ENCODE results near the gene CDH5. TPM values are rescaled to one million over a fixed set of nuclear protein-coding genes. Genes with fewer than 3 reads are reported as not detected.

The CDH5 gene
- total RNA-seq, 2 experiments from 2014 or later: not detected

GRCh38 chr16:66332634-66333610 is 33.6 kb upstream of the CDH5 start:
- no peaks in the 10 kb centered on the region for H3K36me3 ChIP-seq (ENCODE audit: insufficient read depth, low read length)
- TF ChIP-seq EZH2phosphoT487 (IDR thresholded peaks at IDR 0.05; ENCODE audit: borderline replicate concordance, low read depth, low read length) (no peak), CTCF (conservative IDR thresholded peaks at IDR 0.05; ENCODE audit: low read length) (no peak)
- H3K9me2 ChIP-seq (ENCODE audit: insufficient read depth, low read length): no peaks in the 10 kb centered on the region
- H2AFZ ChIP-seq (ENCODE audit: low read length): no peak overlapping the region
- no peak overlapping the region for H3K4me3 ChIP-seq (ENCODE audit: low read depth, low read length, poor library complexity, severe bottlenecking)
- no peak overlapping the region for H3K27ac ChIP-seq (ENCODE audit: low read depth, low read length, poor library complexity, severe bottlenecking)
- no peaks in the 10 kb centered on the region for H3K4me1 ChIP-seq (ENCODE audit: insufficient read depth, low read length, poor library complexity, severe bottlenecking)
- DNase-seq (ENCODE audit: low spot score): no peak
- no TSS peak for BruUV-seq (replicated peaks)
- H3K9me3 ChIP-seq (ENCODE audit: low read length): no peaks in the 10 kb centered on the region
- no peaks in the 10 kb centered on the region for H4K20me1 ChIP-seq (ENCODE audit: insufficient read depth, low read length)
- POLR2A ChIA-PET: interaction anchor here (0.6 to 0.7 kb wide), 2 partner anchors 567 to 1034 kb away, joined by 3 read pairs; no protein-coding TSS in a partner anchor
- no peaks in the 10 kb centered on the region for H3K79me2 ChIP-seq (ENCODE audit: insufficient read depth, low read depth, low read length)
- intact Hi-C loops (cut with micrococcal nuclease; ENCODE audit: unreplicated experiment): no loop called here
- CTCF ChIA-PET (ENCODE audit: unreplicated experiment): no interaction called here
- no peak overlapping the region for H3K4me2 ChIP-seq (ENCODE audit: low read length)

- H4K20me1 ChIP-seq (ENCODE audit: insufficient read depth, low read length): no peaks in the 10 kb centered on the region
- H3K9me3 ChIP-seq (ENCODE audit: low read length): no peaks in the 10 kb centered on the region
- DNase-seq (ENCODE audit: low spot score): no peak
- no peaks in the 10 kb centered on the region for H3K4me1 ChIP-seq (ENCODE audit: insufficient read depth, low read length, poor library complexity, severe bottlenecking)
- H3K79me2 ChIP-seq (ENCODE audit: insufficient read depth, low read depth, low read length): no peaks in the 10 kb centered on the region
- H3K27ac ChIP-seq (ENCODE audit: low read depth, low read length, poor library complexity, severe bottlenecking): no peak overlapping the region
- H3K36me3 ChIP-seq (ENCODE audit: insufficient read depth, low read length): no peaks in the 10 kb centered on the region
- ChIA-PET POLR2A (no interaction called here), CTCF (ENCODE audit: unreplicated experiment) (no interaction called here)
- no peaks in the 10 kb centered on the region for H3K9me2 ChIP-seq (ENCODE audit: insufficient read depth, low read length)
- H3K4me2 ChIP-seq (ENCODE audit: low read length): no peak overlapping the region
- H3K4me3 ChIP-seq (ENCODE audit: low read depth, low read length, poor library complexity, severe bottlenecking): no peak overlapping the region
- H2AFZ ChIP-seq (ENCODE audit: low read length): no peak overlapping the region
- no TSS peak for BruUV-seq (replicated peaks)
- no peak for TF ChIP-seq EZH2phosphoT487 (IDR thresholded peaks at IDR 0.05; ENCODE audit: borderline replicate concordance, low read depth, low read length)
- TF ChIP-seq CTCF (conservative IDR thresholded peaks at IDR 0.05; ENCODE audit: low read length): no peak
- intact Hi-C loops (cut with micrococcal nuclease; ENCODE audit: unreplicated experiment): no loop called here
Measured at GRCh38 chr16:66334853-66335574, 31.5 kb upstream of the CDH5 start.
